ENCODE data around the gene SPATA20.

- no peak for TF ChIP-seq CTCF (IDR thresholded peaks at IDR 0.05)
- TF ChIP-seq POLR2A (IDR thresholded peaks at IDR 0.05), result no peak
Observed at GRCh38 chr17:50572541-50572940, 25.6 kb downstream of the SPATA20 start.
